Progenitor cell of endocrine pancreas (in vitro differentiated cells): ENCODE measurements around the gene LAMTOR5. TPM values are rescaled to one million over a fixed set of nuclear protein-coding genes. Genes with fewer than 3 reads are reported as not detected.
"Not testable (repeated sequence)": the region's sequence is repeated elsewhere in the genome, so short reads cannot be mapped to it uniquely, and the experiment has no call there.

Experiments
- DNase-seq: peaks from one replicate; pipeline ENCODE4 v3.0.0; 2021; ENCODE audit warnings: low spot score; ENCODE audit not compliant: unreplicated experiment
- H3K27ac Mint-ChIP-seq: 2 replicates; pipeline ENCODE4 v1.8.0; 2021; ENCODE audit warnings: mild to moderate bottlenecking, moderate library complexity, mixed read lengths
- H3K27me3 Mint-ChIP-seq: 2 replicates; pipeline ENCODE4 v1.8.0; 2021; ENCODE audit warnings: mixed read lengths
- H3K36me3 Mint-ChIP-seq: 2 replicates; pipeline ENCODE4 v1.8.0; 2022; ENCODE audit warnings: mixed read lengths; ENCODE audit not compliant: insufficient read depth
- H3K4me1 Mint-ChIP-seq: 2 replicates; pipeline ENCODE4 v1.8.0; 2021; ENCODE audit warnings: low read depth, mixed read lengths
- H3K4me3 Mint-ChIP-seq: 2 replicates; pipeline ENCODE4 v1.8.0; 2021; ENCODE audit warnings: low read depth, mild to moderate bottlenecking, moderate library complexity, mixed read lengths
- H3K9me3 Mint-ChIP-seq: 2 replicates; pipeline ENCODE4 v1.8.0; 2021; ENCODE audit warnings: low read depth, mixed read lengths
- total RNA-seq: library from RNA; stranded (reverse); gene quantifications from 2 replicates; pipeline ENCODE4 v1.2.1, GENCODE V29; 2021
- TF ChIP-seq, protein P1 (sequence below): fragments of 200-600 bp; sonication (generic); IDR thresholded peaks from one replicate; pipeline ENCODE4 v1.5.0; 2021; ENCODE audit warnings: antibody characterized with exemption, mild to moderate bottlenecking; ENCODE audit not compliant: unreplicated experiment

The LAMTOR5 gene
- total RNA-seq, 1 donor from 2014 or later, result 99.8 TPM

DNA sequence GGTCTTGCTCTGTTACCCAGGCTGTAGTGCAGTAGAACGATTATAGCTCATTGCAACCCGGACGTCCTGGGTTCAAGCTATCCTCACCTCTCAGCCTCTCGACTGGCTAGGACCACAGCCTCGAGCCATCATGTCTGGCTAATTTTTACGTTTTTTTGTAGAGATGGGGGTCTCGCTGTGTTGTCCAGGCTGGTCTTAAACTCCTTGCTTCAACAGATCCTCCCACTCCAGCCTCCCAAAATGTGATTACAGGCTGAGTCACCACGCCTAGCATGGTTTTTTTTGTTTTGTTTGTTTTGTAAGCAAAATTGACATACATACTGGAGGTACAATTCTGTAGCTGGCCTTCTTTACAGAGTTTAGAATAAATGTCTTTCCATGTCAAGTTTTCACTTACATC, 994 bp upstream of the LAMTOR5 start:
- Mint-ChIP-seq H3K27me3 (no peaks in the 10 kb centered on the region), H3K36me3 (no peaks in the 10 kb centered on the region), H3K9me3 (no peaks in the 10 kb centered on the region), H3K4me3 (peak overlapping the region; percentile 99), H3K27ac (no peak overlapping the region), H3K4me1 (peaks cover 24% of the 10 kb centered on the region)
- TF ChIP-seq, protein P1, sequence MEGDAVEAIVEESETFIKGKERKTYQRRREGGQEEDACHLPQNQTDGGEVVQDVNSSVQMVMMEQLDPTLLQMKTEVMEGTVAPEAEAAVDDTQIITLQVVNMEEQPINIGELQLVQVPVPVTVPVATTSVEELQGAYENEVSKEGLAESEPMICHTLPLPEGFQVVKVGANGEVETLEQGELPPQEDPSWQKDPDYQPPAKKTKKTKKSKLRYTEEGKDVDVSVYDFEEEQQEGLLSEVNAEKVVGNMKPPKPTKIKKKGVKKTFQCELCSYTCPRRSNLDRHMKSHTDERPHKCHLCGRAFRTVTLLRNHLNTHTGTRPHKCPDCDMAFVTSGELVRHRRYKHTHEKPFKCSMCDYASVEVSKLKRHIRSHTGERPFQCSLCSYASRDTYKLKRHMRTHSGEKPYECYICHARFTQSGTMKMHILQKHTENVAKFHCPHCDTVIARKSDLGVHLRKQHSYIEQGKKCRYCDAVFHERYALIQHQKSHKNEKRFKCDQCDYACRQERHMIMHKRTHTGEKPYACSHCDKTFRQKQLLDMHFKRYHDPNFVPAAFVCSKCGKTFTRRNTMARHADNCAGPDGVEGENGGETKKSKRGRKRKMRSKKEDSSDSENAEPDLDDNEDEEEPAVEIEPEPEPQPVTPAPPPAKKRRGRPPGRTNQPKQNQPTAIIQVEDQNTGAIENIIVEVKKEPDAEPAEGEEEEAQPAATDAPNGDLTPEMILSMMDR, result no peak
- no peak for DNase-seq

GRCh38 chr1:110406407-110406806, 1.1 kb downstream of the LAMTOR5 start:
- not testable (repeated sequence) for DNase-seq, H3K27me3 Mint-ChIP-seq, H3K36me3 Mint-ChIP-seq, H3K9me3 Mint-ChIP-seq
- H3K4me3 Mint-ChIP-seq, result peak overlapping the region; percentile 99
- peak overlapping the region; percentile 99 for H3K27ac Mint-ChIP-seq
- H3K4me1 Mint-ChIP-seq, result peaks cover 15% of the 10 kb centered on the region

DNA sequence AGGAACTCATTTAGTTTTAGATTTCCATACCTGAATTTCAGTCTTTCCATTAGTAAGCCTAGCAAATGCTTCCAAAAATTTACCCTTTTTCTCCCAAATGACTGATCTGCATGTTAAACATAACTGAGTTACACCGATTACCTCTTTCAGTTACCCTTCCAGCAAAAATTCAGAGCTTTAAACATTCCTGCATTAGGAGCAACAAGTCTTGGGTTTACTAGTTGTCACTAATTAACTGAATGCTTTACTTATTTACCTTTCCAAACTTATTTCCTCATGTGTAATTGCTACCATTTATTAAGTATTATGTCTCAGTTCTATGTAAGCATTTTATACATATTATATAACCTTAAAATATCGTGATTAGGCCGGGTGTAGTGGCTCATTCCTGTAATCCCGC, 3.1 kb downstream of the LAMTOR5 start:
- no peak overlapping the region for H3K27ac Mint-ChIP-seq
- peaks cover 4% of the 10 kb centered on the region for H3K36me3 Mint-ChIP-seq
- H3K4me1 Mint-ChIP-seq, result peaks cover 15% of the 10 kb centered on the region
- DNase-seq, result no peak
- H3K27me3 Mint-ChIP-seq, result no peaks in the 10 kb centered on the region
- TF ChIP-seq, protein P1, result no peak
- H3K9me3 Mint-ChIP-seq, result no peaks in the 10 kb centered on the region
- H3K4me3 Mint-ChIP-seq, result no peak overlapping the region

DNA sequence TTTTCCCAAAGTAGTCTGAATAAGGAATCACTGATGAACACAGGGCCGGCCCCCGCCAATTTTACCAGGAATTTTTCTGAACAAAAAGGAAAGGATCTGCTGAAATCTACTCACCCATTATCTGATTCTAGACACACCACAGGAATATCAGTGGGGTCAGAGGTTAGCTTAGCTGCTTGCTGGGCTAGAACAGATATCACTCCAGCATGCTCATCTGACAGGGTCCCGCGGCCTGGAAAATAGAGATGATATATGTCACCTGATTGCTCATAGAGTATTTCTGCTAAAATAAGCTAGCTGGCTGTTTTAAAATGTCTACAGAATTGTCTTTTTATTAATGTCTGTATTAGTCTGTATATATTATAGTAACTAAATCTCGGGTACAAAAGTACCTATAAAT, 3.7 kb downstream of the LAMTOR5 start:
- TF ChIP-seq, protein P1, result no peak
- Mint-ChIP-seq H3K4me1 (peaks cover 15% of the 10 kb centered on the region), H3K9me3 (no peaks in the 10 kb centered on the region), H3K27me3 (no peaks in the 10 kb centered on the region), H3K27ac (no peak overlapping the region), H3K4me3 (no peak overlapping the region), H3K36me3 (peaks cover 4% of the 10 kb centered on the region)
- DNase-seq, result no peak

DNA sequence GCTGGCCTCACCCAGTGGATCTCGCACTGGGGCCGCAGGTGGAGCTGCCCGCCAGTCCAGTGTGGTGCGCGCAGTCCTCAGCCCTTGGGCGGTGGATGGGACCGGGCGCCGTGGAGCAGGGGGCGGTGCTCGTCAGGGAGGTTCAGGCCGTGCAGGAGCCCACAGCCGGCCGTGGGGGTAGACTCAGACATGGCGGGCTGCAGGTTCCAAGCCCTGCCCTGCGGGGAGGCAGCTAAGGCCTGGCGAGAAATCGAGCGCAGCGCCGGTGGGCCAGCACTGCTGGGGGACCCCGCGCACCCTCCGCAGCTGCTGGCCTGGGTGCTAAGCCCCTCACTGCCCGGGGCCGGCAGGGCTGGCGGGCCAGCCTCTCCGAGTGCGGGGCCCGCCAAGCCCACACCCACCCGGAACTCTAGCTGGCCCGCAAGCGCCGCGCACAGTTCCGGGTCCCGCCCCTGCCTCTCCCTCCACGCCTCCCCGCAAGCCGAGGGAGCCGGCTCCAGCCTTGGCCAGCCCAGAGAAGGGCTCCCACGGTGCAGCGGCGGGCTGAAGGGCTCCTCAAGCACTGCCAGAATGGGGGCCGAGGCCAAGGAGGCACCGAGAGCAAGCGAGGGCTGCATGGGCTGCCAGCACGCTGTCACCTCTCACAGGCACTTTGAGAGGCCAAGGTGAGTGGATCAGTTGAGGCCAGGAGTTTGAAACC, 11.1 kb downstream of the LAMTOR5 start:
- H3K4me3 Mint-ChIP-seq, DNase-seq, H3K27ac Mint-ChIP-seq, H3K27me3 Mint-ChIP-seq, H3K9me3 Mint-ChIP-seq, H3K4me1 Mint-ChIP-seq: not testable (repeated sequence)
- H3K36me3 Mint-ChIP-seq, result peaks cover 15% of the 10 kb centered on the region

DNA sequence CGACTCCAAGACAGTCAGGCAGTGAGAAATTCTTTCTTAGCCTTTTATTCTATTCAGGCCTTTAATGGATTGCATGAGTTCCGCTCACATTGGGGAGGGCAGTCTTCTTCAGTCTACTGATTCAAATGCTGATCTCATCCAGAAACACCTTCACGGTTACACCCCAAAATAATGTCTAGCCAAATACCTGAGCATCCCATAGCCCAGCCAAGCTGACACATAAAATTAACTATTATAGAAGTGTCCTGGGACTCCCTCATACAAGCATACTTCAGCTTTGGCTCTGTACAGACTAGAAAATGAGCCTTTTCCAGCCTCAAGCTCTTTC, 13.0 kb downstream of the LAMTOR5 start:
- H3K36me3 Mint-ChIP-seq, result peaks cover 12% of the 10 kb centered on the region
- TF ChIP-seq, protein P1, result no peak
- H3K27me3 Mint-ChIP-seq, result no peaks in the 10 kb centered on the region
- no peak overlapping the region for H3K4me3 Mint-ChIP-seq
- peaks cover 7% of the 10 kb centered on the region for H3K4me1 Mint-ChIP-seq
- DNase-seq, result no peak
- H3K27ac Mint-ChIP-seq, result no peak overlapping the region
- H3K9me3 Mint-ChIP-seq, result no peaks in the 10 kb centered on the region
